GM21825 (cell line): ENCODE data around the gene MAGED2.
"Not testable (repeated sequence)": the region's sequence is repeated elsewhere in the genome, so short reads cannot be mapped to it uniquely, and the experiment has no call there.

Experiments used
- ATAC-seq: cut with Tn5 transposase; IDR thresholded peaks from one replicate; pipeline ENCODE4 v1.9.1; 2021; ENCODE audit warnings: mild to moderate bottlenecking, moderate library complexity; ENCODE audit not compliant: unreplicated experiment

MAGED2 gene

GRCh38 chrX:54807524-54808108 is at the start of gene MAGED2:
TSS of gene MAGED2 (plus strand) at chrX:54807745. CDS start at chrX:54809332, 1,587 bp downstream.
- no peak for ATAC-seq

- no peak for ATAC-seq
These were observed 49.2 kb upstream of the MAGED2 start for GRCh38 chrX:54758114-54759055.

GRCh38 chrX:54774391-54775094 is 33.0 kb upstream of the MAGED2 start:
- not testable (repeated sequence) for ATAC-seq

- no peak for ATAC-seq
These were observed 31.5 kb upstream of the MAGED2 start for GRCh38 chrX:54776061-54776460.

GRCh38 chrX:54776987-54777672 is 30.4 kb upstream of the MAGED2 start:
- ATAC-seq, result no peak

GRCh38 chrX:54785901-54786300 is 21.6 kb upstream of the MAGED2 start:
- ATAC-seq, result no peak

GRCh38 chrX:54786967-54787366 is 20.6 kb upstream of the MAGED2 start:
- no peak for ATAC-seq

GRCh38 chrX:54788446-54788845 is 19.1 kb upstream of the MAGED2 start:
- ATAC-seq, result no peak

GRCh38 chrX:54789405-54789804 is 18.1 kb upstream of the MAGED2 start:
- ATAC-seq, result not testable (repeated sequence)

GRCh38 chrX:54794028-54794427 is 13.5 kb upstream of the MAGED2 start:
- no peak for ATAC-seq

GRCh38 chrX:54794795-54795194 is 12.8 kb upstream of the MAGED2 start:
- no peak for ATAC-seq

GRCh38 chrX:54798137-54798536 is 9.4 kb upstream of the MAGED2 start, which contains the start of gene ITIH6:
TSS of gene ITIH6 (minus strand) at chrX:54798255. CDS start at chrX:54798210, 45 bp downstream.
- ATAC-seq, result no peak

GRCh38 chrX:54799046-54799445 is 8.5 kb upstream of the MAGED2 start:
- no peak for ATAC-seq

GRCh38 chrX:54808109-54808604 is 612 bp downstream of the MAGED2 start:
- ATAC-seq, result peak; percentile 24

- ATAC-seq, result peak; percentile 76
These were observed 1.3 kb downstream of the MAGED2 start for GRCh38 chrX:54808605-54809483.

GRCh38 chrX:54810532-54810931 is 3.0 kb downstream of the MAGED2 start:
- no peak for ATAC-seq

GRCh38 chrX:54811301-54811885 is 3.8 kb downstream of the MAGED2 start:
- no peak for ATAC-seq

- ATAC-seq, result no peak
These were observed 4.8 kb downstream of the MAGED2 start for GRCh38 chrX:54812306-54812705.

- ATAC-seq, result no peak
These were observed 9.8 kb downstream of the MAGED2 start for GRCh38 chrX:54817220-54817820.
